Trophoblast cell (in vitro differentiated cells and primary cell): ENCODE results near the gene PRELID2.

Experiments
- DNase-seq, 2 donors: peaks; one replicate each; pipeline ENCODE4 v3.0.0-alpha.2; 2016
- H2AFZ ChIP-seq: 2 replicates; pipeline ENCODE4 v1.6.1; 2013; ENCODE audit warnings: low read length, moderate library complexity, mild to moderate bottlenecking; ENCODE audit not compliant: insufficient read depth, poor library complexity
- H2AK5ac ChIP-seq: 2 replicates; pipeline ENCODE4 v1.6.1; 2013; ENCODE audit warnings: mild to moderate bottlenecking, low read length
- H2BK120ac ChIP-seq: 2 replicates; pipeline ENCODE4 v1.6.1; 2013; ENCODE audit warnings: low read length, mild to moderate bottlenecking, moderate library complexity; ENCODE audit not compliant: insufficient read depth, poor library complexity
- H2BK12ac ChIP-seq: 2 replicates; pipeline ENCODE4 v1.6.1; 2013; ENCODE audit warnings: mild to moderate bottlenecking, low read length, moderate library complexity
- H2BK5ac ChIP-seq: 2 replicates; pipeline ENCODE4 v1.6.1; 2013; ENCODE audit warnings: low read length, low read depth, moderate library complexity, mild to moderate bottlenecking; ENCODE audit not compliant: poor library complexity
- H3K14ac ChIP-seq: 2 replicates; pipeline ENCODE4 v1.6.1; 2013; ENCODE audit warnings: mild to moderate bottlenecking, low read length
- H3K18ac ChIP-seq: 2 replicates; pipeline ENCODE4 v1.6.1; 2013; ENCODE audit warnings: mild to moderate bottlenecking, low read length
- H3K23ac ChIP-seq: 2 replicates; pipeline ENCODE4 v1.6.1; 2013; ENCODE audit warnings: low read length
- H3K27ac ChIP-seq: 2 replicates; pipeline ENCODE4 v1.5.1; 2013; ENCODE audit warnings: low read depth, mild to moderate bottlenecking, inconsistent platforms, low read length, moderate library complexity
- H3K27me3 ChIP-seq: 2 replicates; pipeline ENCODE4 v1.6.1; 2013; ENCODE audit warnings: inconsistent platforms, mild to moderate bottlenecking, low read length, moderate library complexity; ENCODE audit not compliant: insufficient read depth
- H3K36me3 ChIP-seq, 2 experiments: 1 replicate in 1 of 2; 2 replicates in 1 of 2; pipeline ENCODE4 v1.6.1; 2013; ENCODE audit warnings: low read length in 2 of 2, mild to moderate bottlenecking in 2 of 2, moderate library complexity in 1 of 2; ENCODE audit not compliant: insufficient read depth in 2 of 2, control insufficient read depth in 1 of 2
- H3K4ac ChIP-seq: 2 replicates; pipeline ENCODE4 v1.6.1; 2013; ENCODE audit warnings: low read depth, mild to moderate bottlenecking, low read length, moderate library complexity
- H3K4me1 ChIP-seq, 2 experiments: 1 replicate in 1 of 2; 2 replicates in 1 of 2; pipeline ENCODE4 v1.6.1; 2013; ENCODE audit warnings: low read length in 2 of 2, mild to moderate bottlenecking in 2 of 2, moderate library complexity in 1 of 2; ENCODE audit not compliant: insufficient read depth in 2 of 2, control insufficient read depth in 1 of 2
- H3K4me2 ChIP-seq: 2 replicates; pipeline ENCODE4 v1.6.1; 2013; ENCODE audit warnings: inconsistent platforms, mild to moderate bottlenecking, low read length, moderate library complexity
- H3K4me3 ChIP-seq: 2 replicates; pipeline ENCODE4 v1.5.1; 2013; ENCODE audit warnings: mild to moderate bottlenecking, low read depth, low read length, inconsistent platforms
- H3K79me1 ChIP-seq: one replicate; pipeline ENCODE4 v1.6.1; 2013; ENCODE audit warnings: low read length
- H3K79me2 ChIP-seq: 2 replicates; pipeline ENCODE4 v1.6.1; 2013; ENCODE audit warnings: low read length, mild to moderate bottlenecking; ENCODE audit not compliant: control insufficient read depth, insufficient read depth, poor library complexity
- H3K9ac ChIP-seq: 2 replicates; pipeline ENCODE4 v1.6.1; 2013; ENCODE audit warnings: mild to moderate bottlenecking, low read length
- H3K9me3 ChIP-seq: 2 replicates; pipeline ENCODE4 v1.6.1; 2013; ENCODE audit warnings: low read depth, mild to moderate bottlenecking, control low read depth, inconsistent platforms, low read length; ENCODE audit not compliant: insufficient read depth
- H4K12ac ChIP-seq: 2 replicates; pipeline ENCODE4 v1.6.1; 2013; ENCODE audit warnings: low read depth, mild to moderate bottlenecking, low read length, moderate library complexity
- H4K8ac ChIP-seq: 2 replicates; pipeline ENCODE4 v1.6.1; 2013; ENCODE audit warnings: low read depth, mild to moderate bottlenecking, low read length, moderate library complexity
- H4K91ac ChIP-seq: one replicate; pipeline ENCODE4 v1.6.1; 2013; ENCODE audit warnings: low read depth, mild to moderate bottlenecking, low read length, moderate library complexity
- WGBS: extraction: QIAGEN DNeasy Blood & Tissue Kit; methylation state at CpG from one replicate; pipeline ENCODE4 v1.1.7; 2013; ENCODE audit warnings: missing lambda C conversion rate; ENCODE audit not compliant: insufficient read length, insufficient coverage; ENCODE audit errors: extremely low coverage; 5-methylcytosine and 5-hydroxymethylcytosine counted together

PRELID2 gene

DNA sequence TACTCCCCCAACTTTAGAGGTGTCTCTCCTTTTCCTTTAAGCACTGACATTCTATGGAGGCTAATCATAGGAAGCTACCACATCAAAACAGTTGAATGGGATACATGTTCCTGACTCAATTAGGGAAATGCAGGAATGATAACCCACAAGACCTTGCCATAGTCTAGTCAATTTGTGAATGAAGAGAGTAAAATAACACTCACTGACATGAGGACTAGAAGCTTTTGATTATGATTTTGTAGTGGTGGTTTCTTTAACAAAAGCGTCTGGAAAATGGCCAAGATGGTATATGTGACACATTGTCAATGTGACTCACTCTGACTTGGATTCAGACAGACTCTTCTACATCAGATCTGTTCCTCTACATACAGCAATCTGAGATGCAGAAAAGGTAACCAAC, 13.7 kb upstream of the PRELID2 start:
- Histone ChIP-seq H3K27me3 (no peaks in the 10 kb centered on the region), H4K8ac (no peak overlapping the region), H4K91ac (no peak overlapping the region), H3K4me3 (no peak overlapping the region), H4K12ac (no peak overlapping the region), H3K4me1 (peaks cover 0 to 3% of the 10 kb centered on the region in 2 experiments), H3K36me3 (no peaks in the 10 kb centered on the region), H2AFZ (no peak overlapping the region), H2AK5ac (no peak overlapping the region), H3K4me2 (no peak overlapping the region), H3K79me2 (no peaks in the 10 kb centered on the region), H3K4ac (no peak overlapping the region), H3K9me3 (no peaks in the 10 kb centered on the region), H2BK12ac (no peak overlapping the region), H3K27ac (no peak overlapping the region), H3K18ac (no peak overlapping the region), H3K14ac (no peak overlapping the region), H3K23ac (no peak overlapping the region), H2BK5ac (no peak overlapping the region), H3K79me1 (no peaks in the 10 kb centered on the region), H3K9ac (no peak overlapping the region), H2BK120ac (no peak overlapping the region)
- no CpG with 5 or more reads among the region's 1 CpG for WGBS
- no peak for DNase-seq

DNA sequence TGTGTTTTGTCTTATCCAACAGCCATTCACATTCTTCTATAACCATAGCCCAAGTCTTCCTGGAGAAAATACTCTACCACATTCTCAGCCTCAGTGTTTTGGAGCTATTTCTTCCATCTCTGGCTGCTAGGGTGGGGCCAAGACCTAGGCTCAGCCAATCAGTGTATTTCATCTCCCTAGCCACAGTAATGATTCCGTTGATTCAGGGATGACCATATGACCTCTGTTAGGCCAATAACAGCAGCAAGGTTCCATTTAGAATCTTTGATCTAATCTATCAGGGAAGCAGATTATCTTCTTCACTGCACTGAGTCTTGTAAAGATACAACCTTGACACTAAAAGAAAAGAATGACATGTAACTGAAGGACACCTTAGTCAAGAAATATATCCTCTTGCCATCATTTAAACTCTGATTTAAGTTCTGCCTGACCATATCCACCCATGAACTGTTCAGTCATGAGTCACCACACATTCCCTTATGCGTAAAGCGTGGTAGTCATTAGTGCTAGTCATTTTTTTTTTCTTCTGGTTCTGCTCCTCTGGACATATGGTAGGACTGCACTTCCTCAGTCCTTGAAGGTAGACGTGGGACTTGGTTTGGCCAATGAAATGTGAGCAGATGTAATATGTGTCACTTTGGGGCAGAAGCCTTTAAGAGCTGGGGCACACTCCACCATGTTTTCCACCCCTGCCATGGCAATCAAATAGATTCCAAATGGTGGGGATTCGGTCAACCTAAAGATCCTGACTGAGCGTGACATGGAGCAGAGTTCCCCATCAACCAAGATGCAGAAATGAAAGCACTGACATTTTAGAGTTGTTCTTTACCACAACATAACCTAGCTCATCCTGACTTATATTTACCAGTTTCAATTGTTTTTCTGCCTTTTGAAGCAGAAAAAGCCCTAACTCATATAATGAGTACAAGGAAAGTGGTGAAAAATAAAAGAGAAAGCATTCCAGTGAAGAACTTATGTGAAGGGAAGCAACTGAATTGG, 12.7 kb upstream of the PRELID2 start:
- Histone ChIP-seq H3K14ac (no peak overlapping the region), H2BK120ac (no peak overlapping the region), H3K4ac (no peak overlapping the region), H3K4me1 (peaks cover 0 to 3% of the 10 kb centered on the region in 2 experiments), H4K12ac (no peak overlapping the region), H3K9me3 (no peaks in the 10 kb centered on the region), H3K27ac (no peak overlapping the region), H3K23ac (no peak overlapping the region), H3K79me1 (no peaks in the 10 kb centered on the region), H2AK5ac (no peak overlapping the region), H3K4me2 (no peak overlapping the region), H3K27me3 (no peaks in the 10 kb centered on the region), H2BK12ac (no peak overlapping the region), H2BK5ac (no peak overlapping the region), H2AFZ (no peak overlapping the region), H3K36me3 (no peaks in the 10 kb centered on the region), H3K9ac (no peak overlapping the region), H3K79me2 (no peaks in the 10 kb centered on the region), H4K8ac (no peak overlapping the region), H4K91ac (no peak overlapping the region), H3K4me3 (no peak overlapping the region), H3K18ac (no peak overlapping the region)
- DNase-seq, result peak in 1 of 2 donors; percentile 36
- WGBS, result no CpG with 5 or more reads among the region's 6 CpGs

DNA sequence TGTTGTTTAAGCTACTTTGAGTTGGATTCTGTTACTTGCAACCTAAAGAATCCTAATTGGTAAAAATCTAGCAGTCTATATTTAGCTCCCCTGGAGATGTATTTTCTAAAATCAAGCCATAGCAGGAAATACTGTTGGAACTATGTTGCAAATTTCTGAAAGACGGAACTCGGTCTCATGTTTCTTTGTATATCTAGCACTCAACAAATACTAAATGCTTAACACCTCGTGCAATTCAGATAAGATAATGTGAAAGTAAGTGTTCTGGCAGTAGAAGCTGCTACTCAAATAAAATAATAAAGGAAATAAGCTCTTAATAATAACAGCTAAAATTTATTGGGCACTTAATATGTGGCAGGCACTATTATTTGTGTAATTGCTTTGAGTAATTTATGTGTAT, 10.9 kb upstream of the PRELID2 start:
- H3K4me3 ChIP-seq, result no peak overlapping the region
- no peaks in the 10 kb centered on the region for H3K79me2 ChIP-seq
- no peak overlapping the region for H3K23ac ChIP-seq
- H4K91ac ChIP-seq, result no peak overlapping the region
- no peak overlapping the region for H3K14ac ChIP-seq
- H3K36me3 ChIP-seq, result no peaks in the 10 kb centered on the region
- no peak overlapping the region for H2BK120ac ChIP-seq
- no peak overlapping the region for H3K27ac ChIP-seq
- H3K4me2 ChIP-seq, result no peak overlapping the region
- no peaks in the 10 kb centered on the region for H3K79me1 ChIP-seq
- H2AFZ ChIP-seq, result no peak overlapping the region
- H3K27me3 ChIP-seq, result no peaks in the 10 kb centered on the region
- no peak for DNase-seq
- H2BK12ac ChIP-seq, result no peak overlapping the region
- H4K8ac ChIP-seq, result no peak overlapping the region
- no peak overlapping the region for H3K9ac ChIP-seq
- H3K4me1 ChIP-seq, result peaks cover 0 to 3% of the 10 kb centered on the region in 2 experiments
- H2BK5ac ChIP-seq, result no peak overlapping the region
- H3K9me3 ChIP-seq, result no peaks in the 10 kb centered on the region
- WGBS, result no CpG with 5 or more reads among the region's 3 CpGs
- H2AK5ac ChIP-seq, result no peak overlapping the region
- H4K12ac ChIP-seq, result no peak overlapping the region
- H3K18ac ChIP-seq, result no peak overlapping the region
- H3K4ac ChIP-seq, result no peak overlapping the region

DNA sequence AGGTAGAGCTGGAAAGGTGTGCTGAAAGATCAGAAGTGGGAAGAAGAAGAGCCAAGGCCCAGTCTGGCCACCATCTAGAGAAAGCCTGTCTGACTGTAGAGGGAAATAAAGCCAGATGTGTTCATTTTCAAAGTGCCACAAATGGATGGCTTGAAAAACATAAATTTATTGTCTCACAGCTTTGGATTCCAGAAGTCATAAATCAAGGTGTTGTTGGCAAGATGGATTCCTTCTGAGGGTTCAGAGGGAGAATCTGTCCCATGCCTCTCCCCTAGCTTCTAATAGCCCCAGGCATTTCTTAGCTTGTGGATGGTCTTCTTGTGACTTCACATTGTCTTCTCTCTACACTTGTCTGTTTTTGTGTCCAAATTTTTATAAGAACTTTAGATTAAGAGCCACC, 6.2 kb upstream of the PRELID2 start:
- H3K79me1 ChIP-seq, result no peaks in the 10 kb centered on the region
- no peak overlapping the region for H4K91ac ChIP-seq
- H2BK5ac ChIP-seq, result no peak overlapping the region
- H2AFZ ChIP-seq, result no peak overlapping the region
- H3K4me1 ChIP-seq, result no peaks in the 10 kb centered on the region
- no peaks in the 10 kb centered on the region for H3K36me3 ChIP-seq
- no peak overlapping the region for H4K12ac ChIP-seq
- no peak overlapping the region for H2BK120ac ChIP-seq
- no peak overlapping the region for H3K4ac ChIP-seq
- no peak overlapping the region for H3K4me3 ChIP-seq
- H3K79me2 ChIP-seq, result no peaks in the 10 kb centered on the region
- no peak overlapping the region for H4K8ac ChIP-seq
- H3K9ac ChIP-seq, result no peak overlapping the region
- H3K23ac ChIP-seq, result no peak overlapping the region
- H2BK12ac ChIP-seq, result no peak overlapping the region
- H3K14ac ChIP-seq, result no peak overlapping the region
- no peaks in the 10 kb centered on the region for H3K9me3 ChIP-seq
- DNase-seq, result no peak
- H2AK5ac ChIP-seq, result no peak overlapping the region
- H3K27ac ChIP-seq, result no peak overlapping the region
- no peak overlapping the region for H3K18ac ChIP-seq
- H3K27me3 ChIP-seq, result no peaks in the 10 kb centered on the region
- H3K4me2 ChIP-seq, result no peak overlapping the region
